ENCODE measurements around the gene CMTM2.
"Not testable (repeated sequence)": the region's sequence is repeated elsewhere in the genome, so short reads cannot be mapped to it uniquely, and the experiment has no call there.

The CMTM2 gene

DNA sequence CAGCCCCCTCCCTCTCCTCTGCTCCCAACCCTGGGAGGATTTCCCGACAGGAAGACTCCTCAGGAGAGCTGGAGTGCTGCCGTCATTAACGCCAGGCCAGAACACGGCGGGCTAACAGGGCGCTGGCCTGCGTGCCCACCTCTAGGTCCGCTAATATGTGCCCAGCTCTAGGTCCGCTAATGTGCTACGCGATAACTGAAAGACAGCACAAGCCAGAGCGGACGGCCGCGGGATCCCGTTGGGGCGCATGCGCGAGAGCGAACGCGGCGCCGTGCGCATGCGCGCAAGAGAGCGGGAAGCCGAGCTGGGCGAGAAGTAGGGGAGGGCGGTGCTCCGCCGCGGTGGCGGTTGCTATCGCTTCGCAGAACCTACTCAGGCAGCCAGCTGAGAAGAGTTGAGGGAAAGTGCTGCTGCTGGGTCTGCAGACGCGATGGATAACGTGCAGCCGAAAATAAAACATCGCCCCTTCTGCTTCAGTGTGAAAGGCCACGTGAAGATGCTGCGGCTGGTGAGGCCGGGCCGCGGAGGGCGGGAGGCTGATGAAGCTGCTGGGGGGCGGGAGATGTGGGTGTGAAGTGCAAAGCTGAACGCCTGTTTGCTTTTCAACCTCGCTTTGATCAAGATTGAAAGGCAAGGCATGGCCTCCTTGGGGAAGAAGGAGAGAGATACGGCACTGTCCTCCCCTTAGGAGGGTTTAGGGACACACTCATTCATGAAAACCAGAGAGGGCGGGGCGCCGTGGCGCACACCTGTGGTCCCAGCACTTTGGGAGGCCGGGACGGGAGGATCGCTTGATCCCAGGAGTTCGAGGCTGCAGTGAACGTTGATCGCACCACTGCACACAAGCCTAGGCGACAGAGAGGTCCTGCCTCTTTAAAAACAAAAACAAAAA is 26.7 kb upstream of the CMTM2 start, which contains the start of gene CKLF:
Gene CKLF (plus strand): TSS at position 291 of the 892 bp plus-strand sequence. CDS start 140 bp downstream, at position 431.
- peak; percentile 84 to 89 for DNase-seq (ENCODE audit: low read depth in 1 of 2, low spot score in 1 of 2)

DNA sequence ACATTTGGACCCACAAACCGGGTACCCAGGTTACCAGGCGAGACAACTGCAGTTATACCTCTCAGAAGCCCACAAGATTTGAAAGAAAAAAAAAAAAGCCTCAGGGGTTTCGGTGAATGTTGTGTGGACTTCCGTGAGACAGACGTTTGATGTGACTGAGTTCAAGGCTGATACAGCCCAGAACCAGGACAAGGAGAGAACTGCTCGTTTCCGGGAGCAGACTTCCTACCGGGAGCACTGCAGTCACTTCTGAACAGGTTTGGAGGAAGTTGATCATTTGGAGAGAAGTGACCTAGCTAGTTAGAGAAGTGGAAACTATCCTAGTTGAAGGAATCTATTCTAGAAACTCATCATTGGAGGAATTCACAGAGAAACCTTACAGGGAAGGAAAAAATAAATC is 26.0 kb upstream of the CMTM2 start:
- DNase-seq (ENCODE audit: low read depth in 1 of 2, low spot score in 1 of 2) = no peak

DNA sequence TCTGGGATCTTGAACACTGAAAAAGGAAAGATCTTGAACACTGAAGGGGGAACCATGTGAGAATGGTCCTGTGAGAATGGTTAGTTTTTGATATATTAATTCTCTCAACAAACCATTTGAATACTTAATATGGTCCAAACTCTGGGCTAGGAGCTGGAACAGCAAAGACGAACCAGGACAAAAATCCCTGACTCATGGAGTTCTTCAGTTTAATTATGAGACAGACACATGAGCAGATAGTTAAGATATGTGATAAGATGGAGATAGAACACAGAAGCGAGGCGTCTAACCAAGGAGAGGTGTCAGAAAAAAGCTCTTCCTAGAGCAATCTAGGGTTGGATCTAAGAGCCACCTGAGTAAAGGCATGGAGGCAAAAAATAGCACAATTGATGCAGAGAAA is 25.2 kb upstream of the CMTM2 start:
- DNase-seq (ENCODE audit: low read depth in 1 of 2, low spot score in 1 of 2) = no peak

DNA sequence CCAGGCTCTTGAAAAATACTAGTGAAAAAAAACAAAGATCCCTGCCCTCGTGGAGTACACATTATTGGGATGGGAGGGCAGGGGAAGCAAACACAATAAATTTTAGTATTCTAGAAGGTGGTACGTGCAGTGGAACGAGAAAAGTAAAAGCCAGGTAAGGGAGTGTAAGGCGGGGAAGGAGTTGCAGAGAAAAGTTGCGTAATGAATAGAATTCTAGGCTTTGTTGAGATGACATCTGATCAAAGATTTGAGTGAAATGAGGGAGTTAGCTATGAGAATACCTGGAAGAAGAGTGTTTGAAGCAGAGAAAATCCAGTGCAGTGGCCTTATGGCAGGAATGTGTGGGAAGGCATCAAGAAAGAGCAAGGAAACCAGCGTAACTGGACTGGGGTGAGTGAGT is 24.8 kb upstream of the CMTM2 start:
- DNase-seq (ENCODE audit: low read depth in 1 of 2, low spot score in 1 of 2) = no peak

DNA sequence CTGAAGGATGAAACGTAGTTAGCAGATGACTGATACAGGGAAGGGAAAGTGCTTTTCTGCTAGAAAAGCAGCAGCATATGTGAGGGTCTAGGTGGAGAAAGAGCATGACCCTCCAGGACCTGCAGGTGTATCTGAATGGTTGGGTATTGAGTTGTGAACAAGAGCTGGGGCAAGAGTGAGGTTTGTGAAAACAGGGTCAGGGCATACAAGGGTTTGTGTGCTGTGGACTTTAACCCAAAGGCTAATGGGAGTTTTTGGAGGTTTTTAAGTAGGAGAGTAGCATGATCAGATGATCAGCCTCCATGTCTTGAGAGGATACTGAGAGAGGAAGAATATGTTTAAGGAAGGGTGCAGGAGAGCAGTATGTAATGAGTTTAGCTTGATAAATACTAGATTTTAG is 19.2 kb upstream of the CMTM2 start:
- DNase-seq (ENCODE audit: low read depth in 1 of 2, low spot score in 1 of 2) = no peak

DNA sequence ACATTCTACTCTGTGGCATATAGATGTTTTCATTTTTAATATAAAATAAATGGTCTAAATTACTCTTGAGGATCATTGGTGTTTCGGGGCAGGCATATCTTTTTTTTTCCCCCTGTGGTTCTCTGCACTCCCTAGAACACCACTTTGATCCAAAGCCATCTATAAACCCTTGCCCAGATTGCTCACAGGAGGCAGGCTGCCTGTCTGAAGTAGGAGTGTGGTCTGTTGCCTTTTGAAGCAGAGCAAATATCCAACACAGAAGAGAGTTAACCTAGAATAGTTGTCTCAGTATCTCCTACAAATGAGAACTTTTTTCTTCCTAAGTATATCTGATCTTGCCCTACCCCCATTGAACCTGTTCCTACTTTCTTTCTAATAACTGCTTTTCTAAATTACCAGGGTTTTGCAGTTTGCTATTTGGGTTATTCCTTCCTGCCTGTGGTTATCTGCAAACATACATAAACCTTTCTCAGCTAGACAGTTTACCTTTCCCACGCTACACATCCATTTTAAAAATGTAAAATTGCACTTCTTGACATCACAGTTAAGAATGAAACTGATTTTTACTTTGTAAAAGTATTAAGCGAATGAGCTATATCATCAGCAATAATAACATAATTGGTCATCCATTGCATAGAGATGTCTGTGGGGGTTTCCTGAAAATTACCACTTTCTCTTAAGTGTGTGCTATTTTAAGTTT is 17.7 kb upstream of the CMTM2 start:
- no peak for DNase-seq (ENCODE audit: low read depth in 1 of 2, low spot score in 1 of 2)

DNA sequence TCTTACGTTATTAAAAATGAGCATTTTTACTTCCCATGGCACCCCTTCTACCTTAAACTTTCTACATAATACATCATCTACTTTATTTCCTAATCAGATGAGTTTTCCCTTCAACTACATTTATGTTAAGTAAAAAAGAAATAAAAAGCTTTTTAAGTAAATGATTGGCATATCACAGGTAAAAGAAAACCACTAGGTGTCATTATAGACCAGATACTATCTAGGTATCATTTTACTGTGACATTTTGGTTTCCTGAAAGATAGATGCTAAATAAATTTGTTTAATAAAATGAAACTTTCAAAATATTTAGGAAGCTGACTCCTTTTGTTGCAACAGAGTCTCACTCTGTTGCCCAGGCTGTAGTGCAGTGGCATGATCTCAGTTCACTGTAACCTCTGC is 16.9 kb upstream of the CMTM2 start:
- no peak for DNase-seq (ENCODE audit: low read depth in 1 of 2, low spot score in 1 of 2)

DNA sequence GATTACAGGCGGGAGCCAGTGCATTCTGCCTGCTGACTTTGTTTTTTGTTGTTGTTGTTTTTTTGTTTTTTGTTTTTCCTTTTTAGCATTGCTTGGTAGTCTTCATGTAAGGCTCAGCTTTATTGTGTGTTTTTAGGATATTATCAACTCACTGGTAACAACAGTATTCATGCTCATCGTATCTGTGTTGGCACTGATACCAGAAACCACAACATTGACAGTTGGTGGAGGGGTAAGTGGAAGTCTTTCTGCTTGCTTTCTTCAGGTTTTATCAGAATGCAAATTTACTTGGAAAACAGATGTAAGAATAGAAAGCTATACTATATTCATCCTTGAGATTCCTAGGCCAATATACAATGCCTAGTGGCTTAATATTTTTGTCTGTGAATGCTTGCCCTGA is 16.3 kb upstream of the CMTM2 start:
- DNase-seq (ENCODE audit: low read depth in 1 of 2, low spot score in 1 of 2) = no peak

DNA sequence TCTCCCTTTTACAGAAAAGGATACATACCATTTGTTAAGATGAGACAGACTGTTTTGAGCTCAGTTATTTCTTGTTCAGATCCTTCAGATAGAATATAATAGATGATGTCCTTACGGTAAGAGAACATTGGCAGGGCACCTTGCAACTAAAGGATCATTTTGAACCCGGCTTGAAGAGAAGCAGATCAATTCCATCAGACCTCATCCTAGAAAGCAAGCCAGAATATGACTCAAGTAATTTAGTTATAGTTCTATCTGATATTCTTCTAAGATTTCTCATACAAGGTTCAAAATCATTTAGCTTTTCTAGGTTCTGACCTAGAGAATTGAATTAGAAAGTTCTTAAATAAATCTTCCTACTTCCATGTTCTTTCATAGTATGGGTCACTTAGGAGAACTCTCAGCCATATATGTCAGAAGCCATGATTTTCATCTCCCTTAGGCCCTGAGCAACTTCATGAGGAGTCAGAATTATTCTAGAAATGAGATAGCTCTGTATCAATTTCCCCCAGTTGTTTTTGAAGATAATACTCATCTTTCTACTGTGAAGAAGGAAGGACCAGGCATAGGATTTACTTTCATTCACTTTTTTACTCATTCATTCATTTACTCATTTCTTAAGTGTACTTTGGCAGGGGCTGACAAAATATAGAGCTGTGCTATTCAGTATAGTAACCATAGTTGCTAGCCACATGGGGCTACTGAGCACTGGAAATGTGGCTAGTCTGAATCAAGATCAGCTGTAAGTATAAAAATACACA is 15.5 kb upstream of the CMTM2 start:
- DNase-seq (ENCODE audit: low read depth in 1 of 2, low spot score in 1 of 2) = no peak

DNA sequence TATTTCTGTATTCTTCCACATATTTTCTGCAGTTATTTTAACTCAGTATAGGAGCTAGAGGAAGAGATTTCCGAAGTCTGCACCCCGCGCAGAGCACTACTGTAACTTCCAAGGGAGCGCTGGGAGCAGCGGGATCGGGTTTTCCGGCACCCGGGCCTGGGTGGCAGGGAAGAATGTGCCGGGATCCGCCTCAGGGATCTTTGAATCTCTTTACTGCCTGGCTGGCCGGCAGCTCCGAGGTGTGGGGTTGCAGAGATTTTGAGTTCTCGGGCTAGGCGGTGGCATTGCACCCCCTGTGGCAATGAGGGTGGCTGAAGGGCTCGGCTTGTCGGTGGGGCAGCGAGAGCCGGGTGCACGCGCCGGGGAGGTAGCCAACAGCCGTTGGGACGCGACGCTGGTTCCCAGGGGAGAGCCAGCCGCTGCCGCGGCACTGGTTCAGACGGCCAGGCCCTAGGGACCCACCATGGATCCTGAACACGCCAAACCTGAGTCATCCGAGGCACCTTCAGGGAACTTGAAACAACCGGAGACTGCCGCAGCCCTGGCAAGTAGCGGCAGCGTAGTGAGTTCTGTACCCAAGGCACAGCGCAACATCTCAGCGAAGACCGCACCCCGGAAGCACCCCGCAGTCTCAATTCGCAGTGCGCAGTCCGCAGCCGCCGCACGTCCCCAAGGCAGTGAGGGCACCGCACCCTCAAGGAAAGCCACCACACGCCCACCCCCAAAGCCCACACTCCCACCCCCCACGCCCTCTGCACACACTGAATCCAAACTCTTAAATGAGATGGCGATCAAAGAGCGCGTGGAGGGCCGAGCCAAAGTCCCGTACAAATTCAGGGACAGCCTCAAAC is 13.0 kb upstream of the CMTM2 start, which contains the start of gene CMTM1:
Gene CMTM1 (plus strand): TSS at position 389 of the 851 bp plus-strand sequence. CDS start 75 bp downstream, at position 464.
- DNase-seq (ENCODE audit: low read depth in 1 of 2, low spot score in 1 of 2) = no peak

DNA sequence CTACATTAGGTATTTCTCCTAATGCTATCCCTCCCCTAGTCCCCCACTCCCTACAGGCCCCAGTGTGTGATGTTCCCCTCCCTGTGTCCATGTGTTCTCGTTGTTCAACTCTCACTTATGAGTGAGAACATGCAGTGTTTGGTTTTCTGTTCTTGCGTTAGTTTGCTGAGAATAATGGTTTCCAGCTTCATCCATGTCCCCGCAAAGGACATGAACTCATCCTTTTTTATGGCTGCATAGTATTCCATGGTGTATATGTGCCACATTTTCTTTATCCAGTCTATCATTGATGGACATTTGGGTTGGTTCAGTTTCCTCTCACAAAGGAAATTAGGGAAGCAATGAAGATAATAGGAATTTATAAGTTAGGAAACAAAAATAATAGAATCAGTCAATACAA is 12.0 kb upstream of the CMTM2 start:
- DNase-seq (ENCODE audit: low read depth in 1 of 2, low spot score in 1 of 2) = not testable (repeated sequence)

DNA sequence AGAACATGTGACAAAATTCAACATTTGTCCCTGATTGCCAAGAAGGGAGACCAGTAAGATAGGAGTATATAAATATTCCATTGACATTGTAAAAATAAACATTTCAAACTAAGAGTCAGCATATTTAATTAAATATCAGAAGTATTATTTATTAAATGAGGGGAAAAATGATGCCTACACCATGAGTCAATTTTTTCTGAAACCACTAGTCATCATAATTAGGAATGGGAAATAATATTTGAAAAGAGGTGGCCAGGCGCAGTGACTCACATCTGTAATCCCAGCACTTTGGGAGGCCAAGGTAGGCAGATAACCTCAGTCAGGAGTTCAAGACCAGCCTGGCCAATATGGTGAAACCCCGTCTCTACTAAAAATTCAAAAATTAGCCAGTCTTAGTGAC is 10.9 kb upstream of the CMTM2 start:
- DNase-seq (ENCODE audit: low read depth in 1 of 2, low spot score in 1 of 2) = no peak

DNA sequence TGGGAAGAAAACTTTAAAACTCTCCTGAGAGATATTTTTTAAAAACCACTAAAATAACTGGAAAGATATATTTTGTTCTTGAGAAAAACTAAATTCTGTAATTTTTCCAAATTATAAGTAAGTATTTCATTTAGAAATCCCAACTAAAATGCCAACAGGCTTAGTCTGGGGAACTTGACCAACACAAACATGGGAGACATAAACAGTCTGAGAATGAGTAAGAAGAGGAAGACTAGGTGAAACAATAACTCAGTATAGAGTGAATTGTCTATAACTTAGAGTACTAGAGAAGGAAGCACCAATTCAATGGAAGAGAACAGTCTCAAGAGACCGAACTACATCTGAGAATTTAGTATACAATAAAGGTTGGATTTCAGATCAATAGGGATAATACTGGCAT is 10.1 kb upstream of the CMTM2 start:
- DNase-seq (ENCODE audit: low read depth in 1 of 2, low spot score in 1 of 2) = no peak

DNA sequence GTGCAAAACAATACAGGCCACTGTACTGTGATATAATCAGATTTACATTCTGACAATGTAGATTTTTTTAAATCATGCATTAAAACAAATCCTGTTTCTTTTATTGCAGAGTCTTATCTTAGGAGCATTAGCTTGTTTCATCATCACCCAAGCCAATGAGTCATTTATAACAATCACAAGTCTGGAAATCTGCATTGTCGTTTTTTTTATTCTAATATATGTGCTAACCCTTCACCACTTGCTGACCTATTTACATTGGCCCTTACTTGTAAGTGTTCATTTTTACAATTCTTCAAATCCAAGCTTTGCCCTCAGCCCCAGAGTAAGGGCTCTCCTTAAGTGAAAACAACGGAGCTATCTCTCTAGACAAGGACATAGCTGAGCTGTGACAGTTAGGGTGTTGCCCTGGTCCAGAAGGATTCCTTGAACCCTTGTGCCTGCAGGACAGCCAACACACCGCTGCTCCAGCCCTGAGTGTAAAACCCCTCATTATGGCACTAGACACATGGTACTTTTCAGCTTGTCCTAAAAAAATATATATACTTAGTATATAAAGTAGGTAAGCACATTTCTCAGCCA is 9.3 kb upstream of the CMTM2 start:
- DNase-seq (ENCODE audit: low read depth in 1 of 2, low spot score in 1 of 2) = no peak

DNA sequence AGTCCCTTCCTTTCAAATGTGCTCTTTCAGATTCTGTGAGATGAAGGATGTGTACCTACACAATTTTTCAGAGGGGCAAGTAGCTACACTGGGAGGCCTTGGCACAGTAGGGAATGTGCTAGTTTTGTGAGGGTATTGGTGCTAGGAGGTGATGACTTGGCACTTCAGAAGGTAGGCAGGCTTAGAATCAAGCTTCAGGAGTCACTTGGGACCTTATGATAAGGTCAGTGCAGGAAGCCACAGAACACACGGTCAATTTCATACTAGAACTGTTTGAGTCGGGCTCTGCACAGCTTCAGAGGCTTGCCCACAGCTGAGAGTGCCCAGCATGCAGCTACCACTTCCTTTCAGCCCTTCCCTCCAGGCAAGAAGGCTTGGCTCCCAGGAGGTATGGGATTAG is 6.9 kb upstream of the CMTM2 start:
- no peak for DNase-seq (ENCODE audit: low read depth in 1 of 2, low spot score in 1 of 2)

DNA sequence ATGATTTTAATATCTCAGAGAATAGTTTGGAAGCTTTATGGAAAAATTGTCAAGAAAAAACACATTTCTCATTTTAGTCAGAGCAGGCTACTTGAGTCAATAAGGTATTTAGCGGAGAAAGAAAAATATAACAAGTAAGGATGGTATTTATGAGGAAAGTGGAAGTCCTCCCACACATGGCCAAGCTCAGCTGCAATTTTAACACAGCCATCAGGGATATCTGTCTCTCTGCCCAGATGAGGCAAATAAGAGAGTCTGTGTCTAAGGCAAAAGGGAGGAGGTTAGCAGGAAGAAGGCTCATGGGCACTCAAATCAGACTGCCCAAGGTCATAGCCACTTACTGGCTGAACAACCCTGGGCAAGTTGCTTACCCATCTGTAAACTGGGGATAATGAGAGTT is 5.2 kb upstream of the CMTM2 start:
- DNase-seq (ENCODE audit: low read depth in 1 of 2, low spot score in 1 of 2) = no peak

DNA sequence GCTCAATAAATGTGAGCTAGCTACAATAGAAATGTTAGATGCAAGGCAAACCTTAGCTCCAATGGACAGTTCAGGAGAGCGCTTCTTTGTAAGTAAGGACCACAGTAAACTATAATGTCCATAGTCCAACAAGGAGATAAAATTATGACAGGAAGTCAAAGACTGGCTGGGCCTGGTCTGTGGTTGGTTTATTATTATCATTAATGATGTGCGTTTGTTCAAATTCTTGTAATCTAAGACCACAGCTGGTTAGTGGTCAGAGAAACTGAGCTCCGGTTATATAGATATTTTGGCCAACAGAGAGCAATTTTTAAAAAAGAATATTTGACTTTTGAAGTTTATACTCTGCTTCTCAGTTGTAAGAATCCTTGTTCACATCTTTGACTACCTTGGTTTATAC is 4.7 kb upstream of the CMTM2 start:
- no peak for DNase-seq (ENCODE audit: low read depth in 1 of 2, low spot score in 1 of 2)

DNA sequence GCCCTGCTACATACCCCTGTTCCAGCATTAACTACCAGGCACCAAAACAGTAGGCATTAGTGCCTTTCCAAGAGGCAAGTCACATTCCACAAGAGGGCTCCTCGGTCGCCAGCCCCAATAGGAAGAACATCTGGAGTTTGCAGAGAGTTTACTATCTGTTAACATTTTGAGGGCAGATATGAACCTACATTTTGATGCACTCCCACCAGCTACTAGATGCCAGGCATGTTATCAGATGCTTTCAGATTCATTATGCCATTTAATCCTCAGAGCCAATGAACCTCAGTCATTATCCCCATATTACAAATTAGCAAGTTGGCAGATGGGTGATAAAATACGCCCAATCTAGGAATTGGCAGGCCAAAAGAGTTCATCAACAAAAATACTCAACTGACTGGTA is 4.2 kb upstream of the CMTM2 start:
- no peak for DNase-seq (ENCODE audit: low read depth in 1 of 2, low spot score in 1 of 2)

DNA sequence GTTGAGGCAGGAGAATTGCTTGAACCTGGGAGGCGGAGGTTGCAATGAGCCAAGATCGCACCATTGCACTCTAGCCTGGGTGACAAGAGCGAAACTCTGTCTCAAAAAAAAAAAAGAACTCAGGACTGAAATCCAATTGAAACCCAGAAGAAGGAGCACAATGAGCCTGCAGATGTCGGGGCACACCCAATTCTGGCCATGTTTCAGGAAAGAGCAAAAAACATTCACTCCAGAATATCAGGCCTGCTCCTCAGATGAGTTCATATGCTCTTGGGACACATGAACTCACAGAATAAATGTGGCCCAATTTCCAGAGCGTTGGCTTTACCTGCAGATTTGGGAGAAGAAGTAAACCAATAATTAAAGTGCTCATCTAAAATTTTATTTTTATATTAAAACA is 3.0 kb upstream of the CMTM2 start:
- DNase-seq (ENCODE audit: low read depth in 1 of 2, low spot score in 1 of 2) = no peak

DNA sequence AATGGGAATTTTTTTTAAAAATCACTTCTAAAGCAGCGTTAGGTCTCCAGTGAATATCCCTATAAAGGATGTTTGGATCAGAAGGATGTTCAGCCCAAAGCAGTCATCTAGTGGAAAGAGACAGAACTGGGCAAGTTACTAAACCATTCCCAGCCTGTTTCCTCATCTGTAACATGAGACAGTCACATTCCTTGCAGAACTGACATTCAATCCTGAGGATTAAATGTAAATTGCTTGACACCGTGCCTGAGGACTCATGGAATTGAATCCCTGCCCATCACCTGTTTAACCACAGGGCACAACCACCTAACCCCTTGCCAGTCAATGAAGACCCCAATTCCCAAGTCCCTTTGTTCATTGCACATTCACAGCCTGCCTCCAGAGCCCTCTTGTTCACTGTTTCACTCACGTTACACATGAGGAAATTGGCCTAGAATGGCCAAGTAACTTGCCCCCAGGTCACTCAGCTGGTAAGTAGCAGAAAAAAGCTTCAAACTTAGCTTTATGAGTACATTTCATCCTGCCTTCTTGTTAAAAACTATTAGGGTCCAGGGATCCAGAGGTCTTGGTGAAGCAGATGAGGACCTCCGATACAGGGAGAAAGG is 1.4 kb downstream of the CMTM2 start:
- no peak for DNase-seq (ENCODE audit: low read depth in 1 of 2, low spot score in 1 of 2)

Measured in stimulated activated CD4-positive, alpha-beta T cell treated with anti-CD3 and anti-CD28 coated beads, Interleukin-15, amount 100 ng/mL, for 1 hour (primary cell).